ENCODE measurements around the gene KRT36.

GRCh38 chr17:41535764-41536481, 46.2 kb upstream of the KRT36 start:
- TF ChIP-seq EZH2 (optimal IDR thresholded peaks at IDR 0.05; ENCODE audit: low read depth, low read length) (no peak), CTCF (IDR thresholded peaks at IDR 0.05; ENCODE audit: low read length) (no peak), EZH2phosphoT487 (IDR thresholded peaks at IDR 0.05; ENCODE audit: low read length) (no peak)
